GM12878 (cell line): Measurements from ENCODE around the gene CNDP2. TPM values are rescaled to one million over a fixed set of nuclear protein-coding genes. Genes with fewer than 3 reads are reported as not detected.

ENCODE experiments used
- ATAC-seq: fragments of 200-7000 bp; cut with Tn5 transposase; 3 replicates; pipeline ENCODE4 v1.9.1; 2020; ENCODE audit warnings: mild to moderate bottlenecking, moderate library complexity
- BruUV-seq: library from RNA; stranded (reverse); fragments of 400-500 nt; replicated peaks from 2 replicates; lab custom pipeline; 2021; lab: Mats Ljungman, UMichigan
- CTCF ChIA-PET: fragments of 300-600 bp; sonication (Branson Sonifier 250); formaldehyde crosslinking; extraction: SDS; loops from one replicate; lab custom pipeline; 2021; ENCODE audit warnings: inconsistent platforms; lab: Yijun Ruan, JAX
- POLR2A ChIA-PET: fragments of 350-600 bp; formaldehyde crosslinking; extraction: SDS; loops from one replicate; lab custom pipeline; 2021; ENCODE audit warnings: inconsistent platforms; lab: Charles Lee
- RAD21 ChIA-PET: fragments of 300-600 bp; sonication (Branson Sonifier 250); formaldehyde crosslinking; loops from one replicate; lab custom pipeline; 2023; ENCODE audit warnings: antibody characterized with exemption; ENCODE audit not compliant: unreplicated experiment; lab: Charles Lee
- SMC1A ChIA-PET: fragments of 300-600 bp; sonication (Branson Sonifier 250); formaldehyde crosslinking; loops from one replicate; lab custom pipeline; 2023; ENCODE audit not compliant: unreplicated experiment, uncharacterized antibody; lab: Charles Lee
- DNase-seq: peaks from one replicate; pipeline ENCODE4 v3.0.0-alpha.2; 2011; ENCODE audit warnings: low read depth, low spot score
- FAIRE-seq: peaks from 3 replicates; lab custom pipeline; 2011; peaks lifted over from hg19 to GRCh38; lab: Jason Lieb, UNC
- H2AFZ ChIP-seq: 2 replicates; pipeline ENCODE4 v1.6.0; 2011; ENCODE audit warnings: low read depth, low read length, control low read depth; ENCODE audit not compliant: control insufficient read depth
- H3K27ac ChIP-seq: 2 replicates; pipeline ENCODE4 v1.5.1; 2011; ENCODE audit warnings: control low read depth; ENCODE audit not compliant: control insufficient read depth, insufficient read depth
- H3K27me3 ChIP-seq, 2 experiments: replicated peaks in 1 of 2; 2 replicates each; pipeline versions ENCODE4 v1.6.0 to v1.6.1; 2011; ENCODE audit warnings: low read length in 1 of 2; ENCODE audit not compliant: control insufficient read depth in 2 of 2, insufficient read depth in 2 of 2
- H3K36me3 ChIP-seq, 2 experiments: 2 replicates each; pipeline ENCODE4 v1.5.1; 2011; ENCODE audit warnings: low read length in 1 of 2; ENCODE audit not compliant: control insufficient read depth in 2 of 2, insufficient read depth in 2 of 2
- H3K4me1 ChIP-seq: 2 replicates; pipeline ENCODE4 v1.6.1; 2011; ENCODE audit warnings: mild to moderate bottlenecking, low read length, moderate library complexity, mixed read lengths; ENCODE audit not compliant: control insufficient read depth, insufficient read depth
- H3K4me2 ChIP-seq: 2 replicates; pipeline ENCODE4 v1.6.0; 2011; ENCODE audit warnings: control low read depth; ENCODE audit not compliant: control insufficient read depth, insufficient read depth
- H3K4me3 ChIP-seq: fragments of 200-600 bp; sonication (generic); 2 replicates; pipeline ENCODE4 v1.5.1; 2016
- H3K79me2 ChIP-seq: 2 replicates; pipeline ENCODE4 v1.6.0; 2011; ENCODE audit warnings: low read length; ENCODE audit not compliant: control insufficient read depth, insufficient read depth
- H3K9ac ChIP-seq: 2 replicates; pipeline ENCODE4 v1.8.0; 2011; ENCODE audit warnings: low read length, control low read depth, mixed read lengths; ENCODE audit not compliant: control insufficient read depth, insufficient read depth
- H3K9me3 ChIP-seq: replicated peaks from 3 replicates; pipeline ENCODE4 v1.5.1; 2011; ENCODE audit warnings: mild to moderate bottlenecking, low read length; ENCODE audit not compliant: control insufficient read depth, insufficient read depth
- H4K20me1 ChIP-seq: 2 replicates; pipeline ENCODE4 v1.6.0; 2011; ENCODE audit not compliant: control insufficient read depth, insufficient read depth
- CHD1 ChIP-seq: IDR thresholded peaks from 2 replicates; pipeline ENCODE4 v1.6.1; 2012; ENCODE audit warnings: low read depth, low read length, improper control_type of control experiment
- CREB1 ChIP-seq: IDR thresholded peaks from 2 replicates; pipeline ENCODE4 v1.6.1; 2012; ENCODE audit warnings: low read depth, mild to moderate bottlenecking, inconsistent platforms
- KAT2A ChIP-seq: conservative IDR thresholded peaks from 2 replicates; pipeline ENCODE4 v1.6.1; 2011; ENCODE audit warnings: low read depth, low read length; ENCODE audit not compliant: control insufficient read depth
- NFYA ChIP-seq: IDR thresholded peaks from 2 replicates; pipeline ENCODE4 v1.6.1; 2011; ENCODE audit warnings: low read depth, mild to moderate bottlenecking, low read length, improper control_type of control experiment, borderline replicate concordance
- NRF1 ChIP-seq: conservative IDR thresholded peaks from 2 replicates; pipeline ENCODE4 v1.6.1; 2011; ENCODE audit warnings: mild to moderate bottlenecking, low read depth, low read length, improper control_type of control experiment
- POLR2AphosphoS5 ChIP-seq: IDR thresholded peaks from 2 replicates; pipeline ENCODE4 v1.6.1; 2011; ENCODE audit warnings: mild to moderate bottlenecking, low read length, inconsistent platforms
- SMAD5 ChIP-seq: IDR thresholded peaks from 2 replicates; pipeline ENCODE4 v1.6.1; 2016; ENCODE audit warnings: antibody characterized with exemption, low read depth
- TCF3 ChIP-seq: IDR thresholded peaks from 2 replicates; pipeline ENCODE4 v1.6.1; 2012; ENCODE audit warnings: low read depth, mild to moderate bottlenecking, low read length, borderline replicate concordance; ENCODE audit not compliant: insufficient read depth
- WGBS: methylation state at CpG from one replicate; pipeline ENCODE4 v1.1.6; 2016; ENCODE audit warnings: low lambda C conversion rate; ENCODE audit not compliant: insufficient replicate concordance, insufficient coverage; ENCODE audit errors: missing lambda C conversion rate; 5-methylcytosine and 5-hydroxymethylcytosine counted together
- in situ Hi-C: fragments of 300-500 bp; cut with MboI; formaldehyde crosslinking; loops from 9 replicates; pipeline ENCODE4 v1.14.3; 2018; ENCODE audit warnings: mixed read lengths
- intact Hi-C: fragments of 100-400 bp; cut with micrococcal nuclease; formaldehyde crosslinking; loops from one replicate; pipeline ENCODE4 v1.14.2; 2022; ENCODE audit not compliant: unreplicated experiment
- polyA plus RNA-seq, 11 experiments: library from polyadenylated mRNA; depleted of rRNA in 4 of 11; unstranded in 6 of 11; stranded (reverse) in 5 of 11; fragments of >200 nt; fragmentation: Nextera tagmentation in 4 of 11; fragmentation: Illumina TruSeq in 1 of 11; extraction: Ambion mirVana in 4 of 11; extraction: Trizol in 1 of 11; gene quantifications; 1 replicate in 1 of 11; 2 replicates in 10 of 11; pipeline versions ENCODE4 v1.2.1 to v1.2.3, GENCODE V29; 2011 to 2016; ENCODE audit warnings: inconsistent platforms in 2 of 11, missing spikeins in 2 of 11, low read depth in 1 of 11
- total RNA-seq, 4 experiments: library from RNA; depleted of rRNA in 3 of 4; stranded (reverse); fragments of >200 nt in 3 of 4; fragmentation: Illumina TruSeq in 1 of 4; extraction: Trizol in 1 of 4; gene quantifications; 2 replicates each; pipeline versions ENCODE4 v1.2.1 to v1.2.3, GENCODE V29; 2013 to 2021
- TF ChIP-seq, protein P1 (sequence below): IDR thresholded peaks from 2 replicates; pipeline ENCODE4 v1.6.1; 2012; ENCODE audit warnings: low read depth, low read length, improper control_type of control experiment

Gene CNDP2
- total and polyA plus RNA-seq, 10 of the 15 experiments (the other 5 are each of a cell fraction or from before 2014, with no cell fraction given) = 63.5 to 213 (median 158) TPM

DNA sequence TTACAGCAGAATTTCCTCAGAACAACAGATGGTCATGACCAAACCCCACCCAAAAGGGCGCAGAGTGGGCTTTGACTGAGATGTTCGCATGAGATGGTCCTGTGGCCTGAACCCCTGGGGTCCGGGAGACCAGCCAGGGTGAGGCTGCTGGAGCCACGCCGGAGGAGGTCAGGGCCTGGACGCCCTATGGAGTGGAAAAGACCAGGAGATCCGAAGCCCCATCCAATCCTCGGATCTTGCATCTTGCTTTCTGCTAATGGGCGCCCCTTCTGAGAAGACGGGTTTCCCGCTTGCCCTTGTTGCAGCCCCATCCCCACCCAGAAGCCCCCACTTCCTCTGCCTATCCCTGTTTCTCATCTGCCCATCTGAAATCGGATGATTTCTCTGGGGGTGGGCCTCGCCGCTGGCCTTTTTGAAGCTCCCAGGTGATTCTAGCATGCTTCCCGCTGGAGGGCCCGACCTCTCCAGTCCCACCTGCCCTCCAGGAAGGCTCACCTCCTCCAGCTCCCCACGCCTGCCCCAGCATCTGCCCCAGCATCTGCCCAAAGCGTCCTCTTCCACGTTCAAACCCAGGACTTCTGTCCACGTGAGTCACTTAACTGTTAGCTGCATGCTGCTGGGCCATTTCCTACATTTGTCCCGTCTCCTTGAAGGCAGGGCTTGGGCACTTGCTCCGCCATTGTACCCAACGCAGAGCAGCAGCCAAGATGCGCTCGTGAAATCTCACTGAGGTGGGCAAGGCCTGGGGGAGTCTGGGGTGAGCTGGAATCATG lies 33.8 kb downstream of the CNDP2 start (continued):
- TF ChIP-seq CREB1 (no peak), TCF3 (no peak), CHD1 (no peak)
- TF ChIP-seq, protein P1, sequence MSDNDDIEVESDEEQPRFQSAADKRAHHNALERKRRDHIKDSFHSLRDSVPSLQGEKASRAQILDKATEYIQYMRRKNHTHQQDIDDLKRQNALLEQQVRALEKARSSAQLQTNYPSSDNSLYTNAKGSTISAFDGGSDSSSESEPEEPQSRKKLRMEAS = no peak
- TF ChIP-seq, all 136 proteins: peak for 0

DNA sequence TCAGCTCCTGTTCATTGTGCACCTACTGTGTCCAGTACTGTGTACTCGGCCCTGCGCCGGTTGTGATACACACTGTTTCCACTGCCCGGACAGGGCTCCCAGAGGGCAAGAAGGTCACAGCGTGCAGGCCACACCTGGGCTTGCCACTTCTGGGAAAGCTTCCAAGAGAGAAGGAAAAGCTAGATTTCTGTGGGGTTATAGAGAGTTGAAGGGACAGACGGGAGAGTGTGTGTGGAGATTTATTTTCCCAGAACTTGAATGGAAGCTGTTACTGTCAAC lies 34.4 kb downstream of the CNDP2 start:
- H3K9me3 ChIP-seq = no peaks in the 10 kb centered on the region
- no peak for FAIRE-seq
- in situ Hi-C loops (no loop called here), intact Hi-C loops (no loop called here)
- POLR2A ChIA-PET = no interaction called here
- H2AFZ ChIP-seq = no peak overlapping the region
- no peak overlapping the region for H3K27ac ChIP-seq
- H3K36me3 ChIP-seq = no peaks in the 10 kb centered on the region
- TF ChIP-seq SMAD5 = no peak
- no peak for TF ChIP-seq NFYA
- TF ChIP-seq POLR2AphosphoS5 = no peak
- no peak for TF ChIP-seq NRF1
- TF ChIP-seq KAT2A = no peak
- BruUV-seq = no TSS peak
- no peaks in the 10 kb centered on the region for H3K79me2 ChIP-seq
- CTCF ChIA-PET = interaction anchor here (1.0 to 1.5 kb wide), 2 partner anchors 19 to 334 kb away, joined by 3 to 5 read pairs; no protein-coding TSS in a partner anchor
- H3K4me1 ChIP-seq = peaks cover 9% of the 10 kb centered on the region
- no peaks in the 10 kb centered on the region; a peak in 1 of 4 replicates for H3K27me3 ChIP-seq
- 73% methylated on average over 6 of the region's 6 CpGs for WGBS
- H3K4me3 ChIP-seq = no peak overlapping the region
- RAD21 ChIA-PET = no interaction called here
- SMC1A ChIA-PET = no interaction called here
- H4K20me1 ChIP-seq = no peaks in the 10 kb centered on the region
- no peak for ATAC-seq
- DNase-seq = no peak
- H3K4me2 ChIP-seq = no peak overlapping the region
- H3K9ac ChIP-seq = no peak overlapping the region
